ENCODE measurements around the gene SLC25A31. TPM values are rescaled to one million over a fixed set of nuclear protein-coding genes. Genes with fewer than 3 reads are reported as not detected.

SLC25A31 gene
- total RNA-seq, 6 experiments from 2014 or later, result not detected

- Histone ChIP-seq H3K4me1 (no peaks in the 10 kb centered on the region), H3K36me3 (no peaks in the 10 kb centered on the region), H3K27me3 (no peaks in the 10 kb centered on the region), H3K4me3 (no peak overlapping the region), H3K9me3 (no peaks in the 10 kb centered on the region), H3K27ac (no peak overlapping the region)
- intact Hi-C loops (cut with DNase I), result no loop called here
- 32% methylated on average over 4 of the region's 4 CpGs for WGBS (ENCODE audit: insufficient coverage, low coverage, low lambda C conversion rate, missing lambda C conversion rate)
- no peak for TF ChIP-seq POLR2A (IDR thresholded peaks at IDR 0.05)
- DNase-seq (no peak), ATAC-seq (peak in 1 of 4 donors; percentile 25)
These were observed 31.4 kb upstream of the SLC25A31 start for GRCh38 chr4:127698789-127699200.

- no peak overlapping the region for H3K27ac ChIP-seq
- H3K36me3 ChIP-seq, result no peaks in the 10 kb centered on the region
- ATAC-seq, result peak; percentile 67 to 98 (median 86)
- no peaks in the 10 kb centered on the region for H3K9me3 ChIP-seq
- no peak overlapping the region for H3K4me3 ChIP-seq
- no peak for DNase-seq
- WGBS (ENCODE audit: insufficient coverage, low coverage, low lambda C conversion rate, missing lambda C conversion rate), result 23% methylated on average over 5 of the region's 5 CpGs
- TF ChIP-seq CTCF (IDR thresholded peaks at IDR 0.05), result no peak
- no peaks in the 10 kb centered on the region for H3K27me3 ChIP-seq
- no peaks in the 10 kb centered on the region for H3K4me1 ChIP-seq
- intact Hi-C loops (cut with DNase I), result no loop called here
These were observed 21.2 kb upstream of the SLC25A31 start for GRCh38 chr4:127708985-127709384.

GRCh38 chr4:127709456-127709855 lies 20.7 kb upstream of the SLC25A31 start:
- Histone ChIP-seq H3K4me3 (no peak overlapping the region), H3K9me3 (no peaks in the 10 kb centered on the region), H3K27ac (no peak overlapping the region), H3K36me3 (no peaks in the 10 kb centered on the region), H3K27me3 (no peaks in the 10 kb centered on the region), H3K4me1 (no peaks in the 10 kb centered on the region)
- WGBS (ENCODE audit: insufficient coverage, low coverage, low lambda C conversion rate, missing lambda C conversion rate), result 62% methylated on average over 3 of the region's 3 CpGs
- DNase-seq (no peak), ATAC-seq (peak in 1 of 4 donors; percentile 31)
- intact Hi-C loops (cut with DNase I), result no loop called here
- no peak for TF ChIP-seq CTCF (IDR thresholded peaks at IDR 0.05)
- no peak for TF ChIP-seq POLR2A (IDR thresholded peaks at IDR 0.05)

- TF ChIP-seq CTCF (IDR thresholded peaks at IDR 0.05) (no peak), POLR2A (IDR thresholded peaks at IDR 0.05) (no peak)
- DNase-seq (no peak), ATAC-seq (no peak)
- 79% methylated on average over 17 of the region's 19 CpGs for WGBS (ENCODE audit: insufficient coverage, low coverage, low lambda C conversion rate, missing lambda C conversion rate)
- Histone ChIP-seq H3K4me1 (no peaks in the 10 kb centered on the region), H3K27ac (no peak overlapping the region), H3K27me3 (no peaks in the 10 kb centered on the region), H3K4me3 (no peak overlapping the region), H3K36me3 (no peaks in the 10 kb centered on the region), H3K9me3 (no peaks in the 10 kb centered on the region)
- intact Hi-C loops (cut with DNase I), result loop anchor here in 1 of 2 donors (5.0 kb wide), 1 partner anchor 124 kb away; no protein-coding TSS in a partner anchor
These were observed 1.2 kb downstream of the SLC25A31 start for GRCh38 chr4:127731406-127731805.

GRCh38 chr4:127732623-127733328 lies 2.6 kb downstream of the SLC25A31 start:
- Histone ChIP-seq H3K27me3 (no peaks in the 10 kb centered on the region), H3K9me3 (no peaks in the 10 kb centered on the region), H3K4me1 (no peaks in the 10 kb centered on the region), H3K4me3 (no peak overlapping the region), H3K27ac (no peak overlapping the region), H3K36me3 (no peaks in the 10 kb centered on the region)
- ATAC-seq (peak; percentile 64 to 88 (median 75)), DNase-seq (no peak)
- intact Hi-C loops (cut with DNase I), result loop anchor here in 1 of 2 donors (5.0 kb wide), 1 partner anchor 125 kb away; no protein-coding TSS in a partner anchor
- 7% methylated on average over 8 of the region's 8 CpGs for WGBS (ENCODE audit: insufficient coverage, low coverage, low lambda C conversion rate, missing lambda C conversion rate)
- TF ChIP-seq POLR2A (IDR thresholded peaks at IDR 0.05) (no peak), CTCF (IDR thresholded peaks at IDR 0.05) (peak; percentile 57 to 64 (median 62))

All from right lobe of liver (tissue), 6 donors.